ENCODE results near the gene DTYMK.

The DTYMK gene

GRCh38 chr2:241637018-241637794 is 49.4 kb downstream of the DTYMK start, which contains the start of the genes ATG4B and THAP4:
TSS of gene ATG4B (plus strand) at chr2:241637693. CDS start at chr2:241637715, 22 bp downstream.
TSS of gene THAP4 (minus strand) at chr2:241637158. CDS start at chr2:241637017, 141 bp downstream.
- H3K27ac Mint-ChIP-seq, result peak within 1 kb of the TSS; percentile 94
- no peaks in the 10 kb centered on the region for H3K27me3 Mint-ChIP-seq
- peak; percentile 90 for DNase-seq
- H3K9me3 Mint-ChIP-seq, result no peaks in the 10 kb centered on the region
- H3K4me1 Mint-ChIP-seq (ENCODE audit: low read depth), result peaks cover 53% of the 10 kb centered on the region
- H3K36me3 Mint-ChIP-seq (ENCODE audit: low read depth), result peaks cover 73% of the 10 kb centered on the region
- H3K4me3 Mint-ChIP-seq, result peak within 1 kb of the TSS; percentile 89

DNA sequence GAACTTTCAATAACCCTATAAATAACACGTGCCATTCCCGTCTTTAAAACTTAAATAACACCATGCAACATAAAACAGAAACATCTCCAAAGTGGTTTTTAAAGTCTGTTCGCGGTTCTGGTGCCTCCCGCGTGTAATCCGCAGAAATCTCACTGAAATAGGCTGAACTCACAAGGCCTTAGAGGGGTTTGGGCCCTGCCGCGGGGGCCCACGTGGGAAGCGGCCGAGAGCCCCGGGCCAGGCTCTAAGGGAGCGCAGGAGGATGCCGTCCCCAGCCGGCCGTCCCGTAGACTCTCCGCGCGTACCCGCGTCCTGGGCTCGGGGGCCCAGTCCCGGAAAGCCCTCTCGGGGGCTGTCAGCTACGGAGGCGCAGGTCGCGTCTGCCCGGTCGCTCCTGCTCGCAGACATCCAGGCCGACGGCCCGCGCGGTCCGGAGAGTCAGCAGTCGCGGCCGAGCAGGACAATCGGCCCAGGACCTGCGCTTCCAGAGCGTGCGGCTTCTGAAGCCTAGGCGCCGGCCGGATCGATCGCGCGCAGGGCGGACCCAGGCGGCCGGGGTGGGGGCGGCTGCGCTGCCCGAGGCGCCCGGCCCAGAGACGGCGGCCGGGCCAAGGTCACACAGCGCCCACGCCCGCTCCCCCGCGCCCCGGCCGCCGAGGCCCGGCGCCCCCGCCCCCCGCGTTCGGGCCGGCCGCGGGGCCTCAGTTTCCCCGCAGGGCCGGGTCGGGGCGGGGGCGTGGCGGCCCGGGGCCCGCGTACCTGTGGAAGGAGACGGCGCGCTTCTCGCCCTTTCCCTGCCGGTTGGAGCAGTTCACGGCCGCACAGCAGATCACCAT is 50.2 kb downstream of the DTYMK start:
- peaks cover 75% of the 10 kb centered on the region for H3K36me3 Mint-ChIP-seq (ENCODE audit: low read depth)
- H3K27ac Mint-ChIP-seq, result peak overlapping the region; percentile 87
- H3K9me3 Mint-ChIP-seq, result no peaks in the 10 kb centered on the region
- no peaks in the 10 kb centered on the region for H3K27me3 Mint-ChIP-seq
- H3K4me3 Mint-ChIP-seq, result peak overlapping the region; percentile 86
- H3K4me1 Mint-ChIP-seq (ENCODE audit: low read depth), result peaks cover 45% of the 10 kb centered on the region
- peak; percentile 71 for DNase-seq

DNA sequence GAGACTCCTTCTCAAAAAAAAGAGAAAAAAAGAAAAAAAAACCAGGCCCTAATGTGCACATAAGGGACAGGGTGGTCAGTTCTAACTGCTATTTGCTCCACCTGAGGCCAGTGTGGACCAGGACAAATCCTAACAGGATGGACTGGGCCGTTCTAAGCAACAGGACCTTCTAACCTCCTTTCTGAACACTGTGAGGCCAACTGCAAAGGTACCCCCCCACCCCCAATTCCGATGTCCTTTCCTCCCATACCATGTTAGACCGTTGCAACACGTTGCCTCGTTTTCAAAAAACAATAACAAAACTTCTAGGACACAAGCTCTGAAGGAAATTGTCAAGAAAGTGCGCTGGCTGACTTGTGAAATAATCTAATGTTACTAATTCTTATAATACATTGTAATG is 50.9 kb downstream of the DTYMK start:
- Mint-ChIP-seq H3K9me3 (no peaks in the 10 kb centered on the region), H3K4me1 (ENCODE audit: low read depth) (peaks cover 40% of the 10 kb centered on the region), H3K27ac (peak overlapping the region; percentile 87), H3K4me3 (peak overlapping the region; percentile 86), H3K36me3 (ENCODE audit: low read depth) (peaks cover 78% of the 10 kb centered on the region), H3K27me3 (no peaks in the 10 kb centered on the region)
- no peak for DNase-seq

GRCh38 chr2:241633561-241633960 is 53.1 kb downstream of the DTYMK start:
- Mint-ChIP-seq H3K4me3 (no peak overlapping the region), H3K27ac (no peak overlapping the region), H3K4me1 (ENCODE audit: low read depth) (peaks cover 27% of the 10 kb centered on the region), H3K27me3 (no peaks in the 10 kb centered on the region), H3K36me3 (ENCODE audit: low read depth) (peaks cover 75% of the 10 kb centered on the region), H3K9me3 (no peaks in the 10 kb centered on the region)
- DNase-seq, result no peak

GRCh38 chr2:241632478-241633325 is 53.9 kb downstream of the DTYMK start:
- Mint-ChIP-seq H3K27ac (no peak overlapping the region), H3K9me3 (no peaks in the 10 kb centered on the region), H3K27me3 (no peaks in the 10 kb centered on the region), H3K4me1 (ENCODE audit: low read depth) (peaks cover 27% of the 10 kb centered on the region), H3K36me3 (ENCODE audit: low read depth) (peaks cover 78% of the 10 kb centered on the region), H3K4me3 (no peak overlapping the region)
- DNase-seq, result no peak

DNA sequence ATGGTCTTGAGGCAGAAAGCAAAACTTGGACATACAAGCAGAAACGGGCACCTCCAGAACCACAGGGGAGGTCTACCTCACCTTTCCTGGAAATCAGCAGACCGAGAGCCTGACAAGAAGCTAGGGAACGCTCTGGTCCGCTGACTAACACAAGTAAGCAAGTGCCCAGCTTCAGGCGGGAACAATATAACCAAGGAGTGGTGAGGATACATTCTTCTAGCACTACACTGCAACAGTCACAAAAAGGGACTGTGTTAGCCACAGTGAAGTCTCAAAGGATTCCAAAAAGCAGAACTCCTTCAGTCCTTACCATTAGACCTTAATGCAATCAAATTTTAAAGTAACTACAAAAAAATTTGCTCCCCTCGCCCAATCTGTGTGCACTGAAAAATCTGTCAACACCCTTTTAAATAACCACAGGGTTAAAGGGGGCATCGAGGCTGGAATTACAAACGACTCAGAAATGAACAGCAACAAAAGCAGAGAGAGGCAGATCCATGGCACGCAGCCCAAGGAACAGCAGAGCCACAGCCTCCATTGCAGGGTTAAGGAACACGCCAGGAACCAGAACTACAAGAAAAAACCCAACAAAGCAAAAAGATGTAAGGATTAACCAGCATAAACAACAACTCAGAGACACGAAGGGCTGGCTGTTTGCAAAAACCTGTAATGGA is 56.7 kb downstream of the DTYMK start:
- peaks cover 86% of the 10 kb centered on the region for H3K36me3 Mint-ChIP-seq (ENCODE audit: low read depth)
- no peaks in the 10 kb centered on the region for H3K27me3 Mint-ChIP-seq
- H3K4me1 Mint-ChIP-seq (ENCODE audit: low read depth), result peaks cover 26% of the 10 kb centered on the region
- DNase-seq, result no peak
- no peaks in the 10 kb centered on the region for H3K9me3 Mint-ChIP-seq
- H3K4me3 Mint-ChIP-seq, result no peak overlapping the region
- no peak overlapping the region for H3K27ac Mint-ChIP-seq

- Mint-ChIP-seq H3K9me3 (no peaks in the 10 kb centered on the region), H3K27ac (no peak overlapping the region), H3K4me3 (no peak overlapping the region), H3K36me3 (ENCODE audit: low read depth) (peaks cover 79% of the 10 kb centered on the region), H3K4me1 (ENCODE audit: low read depth) (peaks cover 24% of the 10 kb centered on the region), H3K27me3 (no peaks in the 10 kb centered on the region)
- DNase-seq, result no peak
Measured at GRCh38 chr2:241627675-241628074, 58.9 kb downstream of the DTYMK start.
